Natural killer cell (primary cell): ENCODE results near the gene LIAS. TPM values are rescaled to one million over a fixed set of nuclear protein-coding genes. Genes with fewer than 3 reads are reported as not detected.
"Not testable (repeated sequence)": the region's sequence is repeated elsewhere in the genome, so short reads cannot be mapped to it uniquely, and the experiment has no call there.

ENCODE experiments used
- ATAC-seq, 3 donors: fragments of 150-1000 bp in 2 of 3; fragments of 200-7000 bp in 1 of 3; cut with Tn5 transposase; 1 replicate in 1 of 3; 2 replicates in 2 of 3; pipeline ENCODE4 v1.10.0; 2021; ENCODE audit warnings: mild to moderate bottlenecking in 2 of 3, moderate library complexity in 2 of 3
- DNase-seq, 2 donors: peaks; one replicate each; pipeline versions ENCODE4 v3.0.0 to v3.0.0-alpha.2; 2013 to 2021; ENCODE audit warnings: mixed read lengths in 1 of 2
- H3K27ac ChIP-seq: one replicate; pipeline ENCODE4 v1.5.1; 2013; ENCODE audit warnings: mild to moderate bottlenecking, low read length
- H3K27me3 ChIP-seq: one replicate; pipeline ENCODE4 v1.6.1; 2013; ENCODE audit warnings: low read length; ENCODE audit not compliant: control insufficient read depth, insufficient read depth
- H3K36me3 ChIP-seq: one replicate; pipeline ENCODE4 v1.6.1; 2013; ENCODE audit warnings: low read length; ENCODE audit not compliant: control insufficient read depth, insufficient read depth
- H3K4me1 ChIP-seq: one replicate; pipeline ENCODE4 v1.6.1; 2013; ENCODE audit warnings: low read length; ENCODE audit not compliant: control insufficient read depth, insufficient read depth
- H3K4me3 ChIP-seq: one replicate; pipeline ENCODE4 v1.5.1; 2013; ENCODE audit warnings: low read length
- H3K9me3 ChIP-seq: one replicate; pipeline ENCODE4 v1.6.1; 2013; ENCODE audit warnings: low read length; ENCODE audit not compliant: control insufficient read depth, insufficient read depth
- H3K27ac Mint-ChIP-seq, 2 donors: one replicate each; pipeline ENCODE4 v1.8.0; 2022; ENCODE audit warnings: mild to moderate bottlenecking in 2 of 2, mixed read lengths in 2 of 2, moderate library complexity in 1 of 2
- H3K27me3 Mint-ChIP-seq, 2 donors: one replicate each; pipeline ENCODE4 v1.8.0; 2022; ENCODE audit warnings: low read depth in 2 of 2, mixed read lengths in 2 of 2
- H3K36me3 Mint-ChIP-seq: one replicate; pipeline ENCODE4 v1.8.0; 2022; ENCODE audit warnings: mixed read lengths
- H3K4me1 Mint-ChIP-seq, 2 donors: one replicate each; pipeline ENCODE4 v1.8.0; 2022; ENCODE audit warnings: mixed read lengths in 2 of 2
- H3K4me3 Mint-ChIP-seq: one replicate; pipeline ENCODE4 v1.8.0; 2022; ENCODE audit warnings: mild to moderate bottlenecking, moderate library complexity, mixed read lengths
- H3K9me3 Mint-ChIP-seq, 2 donors: one replicate each; pipeline ENCODE4 v1.8.0; 2022; ENCODE audit warnings: mixed read lengths in 2 of 2
- CTCF ChIP-seq: fragments of 200-600 bp; IDR thresholded peaks from one replicate; pipeline ENCODE4 v1.8.0; 2022; ENCODE audit warnings: antibody characterized with exemption
- WGBS: methylation state at CpG from one replicate; pipeline ENCODE4 v1.1.7; 2013; ENCODE audit warnings: missing lambda C conversion rate; ENCODE audit not compliant: insufficient coverage; 5-methylcytosine and 5-hydroxymethylcytosine counted together
- intact Hi-C: fragments of 100-400 bp; cut with micrococcal nuclease; formaldehyde crosslinking; loops from one replicate; pipeline ENCODE4 v1.14.2; 2022
- total RNA-seq, 4 donors: library from RNA; stranded (reverse); fragments of 120-200 nt in 1 of 4; gene quantifications; one replicate each; pipeline versions ENCODE4 v1.2.3 to v1.2.4, GENCODE V29; 2013 to 2022

Gene LIAS
- total RNA-seq, 3 donors from 2014 or later (not counting 1 experiment from before 2014, with no cell fraction given): 10.6 to 14.3 (median 11.9) TPM

GRCh38 chr4:39514888-39515401 is 56.1 kb downstream of the LIAS start:
- Histone ChIP-seq H3K4me3 (no peak overlapping the region), H3K27me3 (no peaks in the 10 kb centered on the region), H3K9me3 (no peaks in the 10 kb centered on the region), H3K36me3 (peaks cover 30% of the 10 kb centered on the region), H3K4me1 (no peaks in the 10 kb centered on the region), H3K27ac (no peak overlapping the region)
- Mint-ChIP-seq H3K4me1 (no peaks in the 10 kb centered on the region), H3K4me3 (no peak overlapping the region), H3K27me3 (no peaks in the 10 kb centered on the region), H3K9me3 (no peaks in the 10 kb centered on the region), H3K27ac (no peak overlapping the region), H3K36me3 (no peaks in the 10 kb centered on the region)
- WGBS: 100% methylated on average over 2 of the region's 4 CpGs
- no peak for TF ChIP-seq CTCF
- no peak for ATAC-seq
- no peak for DNase-seq
- intact Hi-C loops: no loop called here

GRCh38 chr4:39515669-39516401 is 57.0 kb downstream of the LIAS start:
- H3K27me3 Mint-ChIP-seq, intact Hi-C loops, H3K27ac Mint-ChIP-seq, H3K4me3 Mint-ChIP-seq, H3K27me3 ChIP-seq, H3K36me3 Mint-ChIP-seq, H3K27ac ChIP-seq, H3K4me3 ChIP-seq, ATAC-seq, H3K4me1 Mint-ChIP-seq, H3K9me3 Mint-ChIP-seq, H3K4me1 ChIP-seq, H3K9me3 ChIP-seq, DNase-seq: not testable (repeated sequence)
- 99% methylated on average over 14 of the region's 14 CpGs for WGBS
- H3K36me3 ChIP-seq: peaks cover 23% of the 10 kb centered on the region

- ATAC-seq: no peak
- intact Hi-C loops: no loop called here
- Histone ChIP-seq H3K36me3 (peaks cover 20% of the 10 kb centered on the region), H3K9me3 (no peaks in the 10 kb centered on the region), H3K4me1 (no peaks in the 10 kb centered on the region), H3K27me3 (no peaks in the 10 kb centered on the region), H3K27ac (no peak overlapping the region), H3K4me3 (no peak overlapping the region)
- Mint-ChIP-seq H3K27me3 (no peaks in the 10 kb centered on the region), H3K9me3 (no peaks in the 10 kb centered on the region), H3K4me3 (no peak overlapping the region), H3K4me1 (no peaks in the 10 kb centered on the region), H3K27ac (no peak overlapping the region), H3K36me3 (no peaks in the 10 kb centered on the region)
- no peak for DNase-seq
- WGBS: no CpG with 5 or more reads among the region's 2 CpGs
- TF ChIP-seq CTCF: no peak
These were observed 57.6 kb downstream of the LIAS start for GRCh38 chr4:39516407-39516966.

- Mint-ChIP-seq H3K27ac (no peak overlapping the region), H3K9me3 (no peaks in the 10 kb centered on the region), H3K4me1 (no peaks in the 10 kb centered on the region), H3K27me3 (no peaks in the 10 kb centered on the region), H3K4me3 (no peak overlapping the region), H3K36me3 (no peaks in the 10 kb centered on the region)
- Histone ChIP-seq H3K36me3 (peaks cover 8% of the 10 kb centered on the region), H3K4me3 (no peak overlapping the region), H3K9me3 (no peaks in the 10 kb centered on the region), H3K27me3 (no peaks in the 10 kb centered on the region), H3K4me1 (no peaks in the 10 kb centered on the region), H3K27ac (no peak overlapping the region)
- intact Hi-C loops: no loop called here
- 90% methylated on average over 6 of the region's 6 CpGs for WGBS
- TF ChIP-seq CTCF: no peak
- DNase-seq (no peak), ATAC-seq (no peak)
These were observed 59.6 kb downstream of the LIAS start for GRCh38 chr4:39518484-39518883.
